Measurements from ENCODE around the gene CES3.

DNA sequence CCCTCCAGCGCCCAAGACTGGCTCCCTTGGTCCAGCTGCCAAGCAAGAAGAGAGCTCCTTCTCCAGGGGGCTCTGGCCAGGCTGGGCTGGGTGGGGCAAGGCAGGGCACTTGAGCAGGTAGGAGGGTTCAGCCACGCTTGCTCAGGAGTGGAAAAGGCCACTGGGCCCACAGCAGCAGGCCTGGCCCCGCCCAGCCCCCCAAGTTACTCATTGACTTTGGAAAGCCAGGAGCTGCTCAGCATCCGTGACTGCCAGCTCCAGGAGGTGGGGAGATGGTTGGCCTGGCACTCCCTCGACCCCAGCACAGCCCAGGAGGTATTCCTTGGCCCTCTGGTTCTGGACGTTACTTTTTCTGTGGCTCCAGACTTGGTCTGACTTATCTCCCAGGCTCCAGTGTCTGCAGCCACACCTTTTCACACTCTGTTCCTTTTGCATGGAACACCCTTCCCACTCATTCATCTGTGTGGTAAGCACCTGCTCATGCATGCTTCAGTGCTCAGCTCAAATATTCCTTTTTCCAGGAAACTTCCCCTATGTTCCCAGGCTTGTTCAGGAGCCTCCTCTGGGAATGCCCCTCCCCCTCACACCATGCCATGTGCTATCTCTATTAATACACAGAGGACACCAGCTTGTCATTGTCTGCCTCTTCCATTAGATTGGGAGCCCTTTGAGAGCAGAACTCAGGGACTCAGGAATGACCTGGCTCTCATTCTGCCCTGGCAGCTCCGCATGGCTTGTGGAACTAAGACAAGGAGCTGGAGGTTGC lies 42.1 kb upstream of the CES3 start, which contains the start of gene CDH16:
- TF ChIP-seq, protein P1, sequence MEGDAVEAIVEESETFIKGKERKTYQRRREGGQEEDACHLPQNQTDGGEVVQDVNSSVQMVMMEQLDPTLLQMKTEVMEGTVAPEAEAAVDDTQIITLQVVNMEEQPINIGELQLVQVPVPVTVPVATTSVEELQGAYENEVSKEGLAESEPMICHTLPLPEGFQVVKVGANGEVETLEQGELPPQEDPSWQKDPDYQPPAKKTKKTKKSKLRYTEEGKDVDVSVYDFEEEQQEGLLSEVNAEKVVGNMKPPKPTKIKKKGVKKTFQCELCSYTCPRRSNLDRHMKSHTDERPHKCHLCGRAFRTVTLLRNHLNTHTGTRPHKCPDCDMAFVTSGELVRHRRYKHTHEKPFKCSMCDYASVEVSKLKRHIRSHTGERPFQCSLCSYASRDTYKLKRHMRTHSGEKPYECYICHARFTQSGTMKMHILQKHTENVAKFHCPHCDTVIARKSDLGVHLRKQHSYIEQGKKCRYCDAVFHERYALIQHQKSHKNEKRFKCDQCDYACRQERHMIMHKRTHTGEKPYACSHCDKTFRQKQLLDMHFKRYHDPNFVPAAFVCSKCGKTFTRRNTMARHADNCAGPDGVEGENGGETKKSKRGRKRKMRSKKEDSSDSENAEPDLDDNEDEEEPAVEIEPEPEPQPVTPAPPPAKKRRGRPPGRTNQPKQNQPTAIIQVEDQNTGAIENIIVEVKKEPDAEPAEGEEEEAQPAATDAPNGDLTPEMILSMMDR (IDR thresholded peaks at IDR 0.05), result no peak
- TF ChIP-seq POLR2A (IDR thresholded peaks at IDR 0.05), result no peak
